NCI-H748 (cell line): ENCODE data around the gene LOC128125822.
"Not testable (repeated sequence)": the region's sequence is repeated elsewhere in the genome, so short reads cannot be mapped to it uniquely, and the experiment has no call there.

Experiments used
- DNase-seq: peaks from one replicate; lab custom pipeline; 2025; ENCODE audit not compliant: unreplicated experiment; lab: John Stamatoyannopoulos, UW

The LOC128125822 gene

DNA sequence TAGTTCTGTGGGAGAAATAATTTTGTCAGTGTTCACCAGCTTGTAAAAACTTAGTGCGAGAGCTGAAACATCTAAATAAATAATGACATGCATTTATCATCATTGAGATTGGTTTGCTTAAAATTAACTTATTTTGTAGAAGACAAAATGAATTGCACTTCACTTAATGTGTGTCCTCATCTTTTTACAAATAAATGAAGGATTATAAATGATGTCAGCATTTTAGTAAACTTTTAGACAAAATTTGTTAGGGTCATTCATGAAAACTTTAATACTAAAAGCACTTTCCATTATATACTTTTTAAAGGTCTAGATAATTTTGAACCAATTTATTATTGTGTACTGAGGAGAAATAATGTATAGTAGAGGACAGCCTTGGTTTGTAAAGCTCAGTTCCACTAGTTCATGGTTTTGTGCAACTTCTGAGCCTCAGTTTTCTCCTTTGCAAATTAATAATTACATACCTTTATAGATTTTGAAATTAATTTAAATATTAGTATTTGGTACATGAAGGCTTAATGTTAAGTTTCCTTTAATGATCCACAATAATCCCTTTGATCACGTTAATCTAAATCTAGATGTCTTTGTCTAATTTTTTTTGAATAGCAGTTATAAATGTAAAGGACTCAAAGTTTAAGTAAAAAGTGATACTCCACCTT lies 9.2 kb downstream of the LOC128125822 start:
- no peak for DNase-seq

DNA sequence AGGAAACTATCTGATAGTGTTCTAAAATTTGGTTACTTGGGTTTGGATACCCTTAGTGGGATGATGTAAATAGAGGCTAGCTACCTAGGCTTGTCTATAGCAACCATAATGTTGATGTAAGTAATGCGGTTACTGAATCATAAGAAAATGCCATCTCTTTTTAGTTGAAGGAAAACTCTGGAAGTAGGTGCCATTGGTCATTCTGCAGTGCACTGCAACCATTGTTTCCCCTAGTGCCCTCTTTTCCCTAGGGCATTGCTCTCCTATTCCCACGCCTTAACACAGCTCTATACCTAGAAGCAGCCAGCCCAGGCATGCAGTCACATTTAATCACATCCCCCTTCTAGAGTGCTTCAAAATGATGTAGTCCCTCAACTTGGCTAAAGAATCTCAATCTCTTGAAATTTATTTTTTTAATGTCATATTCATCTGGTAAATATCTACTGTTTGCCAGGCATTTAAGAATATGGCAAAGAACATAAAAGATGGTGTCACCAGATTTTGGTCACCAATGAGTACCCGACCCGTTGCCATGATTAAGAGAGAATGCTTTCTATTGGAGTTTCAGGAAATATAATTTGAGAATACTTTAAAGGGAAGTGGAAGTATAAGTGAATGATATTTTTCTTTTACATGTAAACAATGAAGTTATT lies 10.4 kb downstream of the LOC128125822 start:
- no peak for DNase-seq

DNA sequence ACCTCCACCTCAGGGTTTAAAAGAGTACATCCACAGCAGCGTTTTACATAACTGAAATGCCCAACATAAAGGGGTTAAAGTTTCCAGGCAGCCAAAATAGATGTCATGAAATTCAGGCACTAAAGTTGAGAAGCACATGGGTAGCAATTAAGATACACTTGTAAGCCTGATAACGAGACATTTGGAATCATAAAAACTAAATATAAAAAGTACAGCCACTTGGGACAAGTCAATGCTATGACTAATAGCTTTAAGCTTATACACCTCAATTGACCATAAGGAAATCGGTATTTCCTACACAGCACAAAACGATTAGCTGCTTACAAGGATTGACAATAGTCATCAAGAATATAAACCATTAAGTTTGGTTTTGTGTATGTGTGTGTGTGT lies 11.8 kb downstream of the LOC128125822 start:
- DNase-seq = no peak

DNA sequence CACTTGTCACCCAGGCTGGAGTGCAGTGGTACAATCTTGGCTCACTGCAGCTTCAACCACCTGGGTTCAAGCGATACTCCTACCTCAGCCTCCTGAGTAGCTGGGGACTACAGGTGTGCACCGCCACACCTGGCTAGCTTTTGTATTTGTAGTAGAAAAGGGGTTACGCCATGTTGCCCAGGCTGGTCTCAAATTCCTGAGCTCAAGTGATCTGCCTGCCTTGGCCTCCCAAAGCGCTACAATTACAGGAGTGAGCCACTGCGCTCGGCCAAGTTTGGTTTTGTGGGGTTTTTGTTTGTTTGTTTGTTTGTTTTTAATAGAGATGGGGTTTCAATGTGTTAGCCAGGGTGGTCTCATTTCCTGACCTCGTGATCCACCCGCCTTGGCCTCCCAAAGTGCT lies 12.3 kb downstream of the LOC128125822 start:
- DNase-seq = no peak

DNA sequence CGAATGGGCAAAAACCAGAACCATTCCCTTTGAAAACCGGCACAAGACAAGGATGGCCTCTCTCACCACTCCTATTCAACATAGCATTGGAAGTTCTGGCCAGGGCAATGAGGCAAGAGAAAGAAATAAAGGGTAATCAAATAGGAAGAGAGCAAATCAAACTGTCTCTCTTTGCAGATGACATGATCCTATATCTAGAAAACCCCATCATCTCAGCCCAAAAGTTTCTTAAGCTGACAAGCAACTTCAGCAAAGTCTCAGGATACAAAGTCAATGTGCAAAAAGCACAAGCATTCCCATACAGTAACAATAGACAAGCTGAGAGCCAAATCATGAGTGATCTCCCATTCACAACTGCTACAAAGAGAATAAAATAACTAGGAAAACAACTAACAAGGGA lies 13.4 kb downstream of the LOC128125822 start:
- DNase-seq = not testable (repeated sequence)

DNA sequence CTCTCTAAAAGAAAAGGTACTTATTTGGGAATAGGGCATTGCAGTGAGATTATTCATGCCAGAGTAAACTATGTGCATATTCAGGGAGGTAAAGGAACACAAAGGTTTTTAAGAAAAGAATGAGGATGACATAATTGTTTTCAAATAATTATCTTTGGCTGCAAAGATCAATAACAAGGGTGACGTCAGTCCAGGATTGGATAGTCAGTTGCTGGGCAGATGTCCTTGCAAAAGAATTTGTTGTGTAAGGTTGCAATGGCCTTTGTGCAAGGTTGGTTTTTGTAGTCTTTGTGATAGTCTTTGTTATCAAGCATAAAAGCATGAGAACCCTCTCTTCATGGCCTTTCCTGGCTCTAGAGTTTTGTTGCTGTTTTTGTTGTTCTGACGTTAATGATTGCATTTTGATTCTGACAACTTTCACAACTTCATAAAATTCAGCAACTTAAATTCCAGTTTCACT lies 17.7 kb downstream of the LOC128125822 start:
- peak; percentile 71 for DNase-seq

DNA sequence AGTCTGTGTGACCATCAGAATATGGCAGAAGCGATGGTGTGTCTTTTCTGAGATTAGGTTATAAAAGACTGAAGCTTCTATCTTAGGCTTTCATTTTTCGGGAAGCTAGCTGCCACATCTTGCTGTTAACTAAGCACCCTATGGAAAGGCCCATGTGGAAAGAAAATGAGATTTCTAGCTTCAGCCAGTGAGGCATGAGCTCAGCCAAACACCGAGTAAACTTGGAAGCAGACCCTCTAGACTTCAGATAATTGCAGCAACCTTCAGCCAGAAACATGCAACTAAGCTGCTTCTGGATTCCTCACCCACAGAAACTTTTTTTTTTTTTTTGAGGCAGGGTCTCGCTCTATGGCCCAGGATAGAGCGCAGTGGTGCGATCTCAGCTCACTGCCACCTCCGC lies 20.6 kb downstream of the LOC128125822 start:
- no peak for DNase-seq

DNA sequence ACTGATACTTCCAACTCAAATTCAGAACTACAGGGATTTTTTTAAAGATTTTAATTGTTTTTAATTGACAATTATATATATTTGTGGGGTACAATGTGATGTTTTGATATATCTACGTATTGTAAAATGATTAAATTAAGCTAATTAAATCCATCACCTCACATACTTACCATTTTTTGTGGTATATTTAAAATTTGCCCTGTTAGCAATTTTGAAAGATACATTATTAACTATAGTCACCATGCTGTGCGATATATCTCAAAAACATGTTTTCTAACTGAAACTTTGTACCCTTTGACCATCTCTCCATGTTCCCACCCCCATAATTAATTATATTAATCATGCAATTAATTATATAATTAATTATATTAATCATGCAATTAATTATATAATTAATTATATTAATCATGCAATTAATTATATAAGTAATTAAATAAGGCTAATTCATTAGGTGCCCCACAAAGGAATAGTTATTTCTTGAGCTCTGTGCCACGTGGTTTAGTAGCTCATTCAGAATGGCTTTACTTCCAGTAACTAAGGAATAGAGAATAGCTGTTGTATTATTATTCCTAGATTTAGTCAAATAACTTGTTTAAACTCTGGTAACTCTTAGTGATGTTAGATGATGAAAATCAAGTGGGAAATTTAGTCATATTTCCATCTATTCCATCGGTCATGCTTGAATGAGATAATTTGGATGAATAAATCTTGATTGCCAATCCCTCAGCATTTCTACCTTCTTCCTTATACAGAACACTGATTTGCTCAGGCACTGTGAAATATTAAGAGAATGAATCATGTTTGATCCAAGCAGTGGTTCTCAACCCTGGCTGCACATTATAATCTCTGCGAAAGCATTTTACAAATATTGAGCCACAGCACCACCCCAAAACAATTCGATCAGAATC lies 25.1 kb downstream of the LOC128125822 start:
- no peak for DNase-seq

DNA sequence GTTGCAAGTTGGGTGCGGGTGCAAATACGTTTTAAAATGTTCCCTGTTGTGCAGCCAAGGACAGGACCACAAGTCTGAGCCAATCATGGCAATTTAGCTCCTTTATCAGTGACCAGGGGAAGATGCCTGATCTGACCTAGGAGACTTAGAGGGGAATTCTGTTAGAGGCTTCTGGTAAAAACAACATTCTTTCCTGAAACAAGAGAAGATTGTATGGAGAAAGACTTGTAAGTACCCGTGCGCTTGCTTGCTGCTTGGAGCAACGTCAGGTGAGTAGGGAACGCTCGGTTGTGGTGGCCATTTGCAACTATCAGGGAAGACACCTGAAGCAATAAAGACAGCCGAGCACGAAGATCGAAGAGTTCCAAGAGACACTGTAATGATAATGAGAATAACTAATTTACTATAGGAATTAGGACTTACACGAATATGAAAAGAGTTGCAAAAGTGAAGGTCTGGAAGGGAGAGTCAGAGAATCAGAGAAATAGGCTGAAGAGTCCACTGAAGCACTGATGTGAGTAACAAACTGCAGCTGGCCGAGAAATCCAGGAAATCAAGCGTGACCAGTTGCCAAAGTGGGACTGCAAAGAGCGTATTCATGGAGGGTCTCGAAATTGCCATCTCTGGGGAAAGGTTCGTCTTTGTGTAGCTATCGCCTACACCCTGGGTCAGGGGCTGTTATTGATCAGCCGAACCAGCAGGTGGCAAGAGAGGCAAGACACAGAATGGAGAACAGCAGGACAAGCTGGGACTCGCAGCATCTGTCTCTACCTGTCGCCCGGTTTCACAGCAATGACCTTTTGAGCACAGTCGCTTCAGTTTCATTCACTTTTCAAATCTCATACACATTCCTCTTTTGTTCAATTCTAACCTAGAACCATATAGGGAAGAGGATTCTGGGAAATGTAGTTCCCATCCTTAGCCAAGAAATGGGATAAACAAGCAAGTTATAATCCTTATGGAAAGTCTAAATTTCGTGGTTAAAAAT lies 26.1 kb downstream of the LOC128125822 start:
- peak; percentile 97 for DNase-seq

DNA sequence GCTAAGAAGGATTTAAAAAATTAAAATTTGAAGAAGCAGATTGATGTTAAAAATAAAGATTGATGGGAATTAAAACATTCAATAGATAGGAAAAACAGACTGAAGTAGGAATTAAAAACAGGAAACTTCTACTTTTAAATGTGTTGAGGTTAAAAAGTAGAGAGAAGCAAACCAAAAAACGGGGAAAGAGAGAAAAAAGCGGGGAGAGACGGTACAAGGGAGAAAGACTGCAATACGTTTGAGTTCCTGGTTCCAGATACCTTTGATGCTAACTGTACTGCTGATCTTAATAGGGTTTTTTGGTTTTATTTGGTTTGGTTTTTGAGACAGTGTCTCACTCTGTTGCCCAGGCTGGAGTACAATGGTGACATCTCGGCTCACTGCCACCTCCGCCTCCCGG lies 27.0 kb downstream of the LOC128125822 start:
- DNase-seq = no peak

DNA sequence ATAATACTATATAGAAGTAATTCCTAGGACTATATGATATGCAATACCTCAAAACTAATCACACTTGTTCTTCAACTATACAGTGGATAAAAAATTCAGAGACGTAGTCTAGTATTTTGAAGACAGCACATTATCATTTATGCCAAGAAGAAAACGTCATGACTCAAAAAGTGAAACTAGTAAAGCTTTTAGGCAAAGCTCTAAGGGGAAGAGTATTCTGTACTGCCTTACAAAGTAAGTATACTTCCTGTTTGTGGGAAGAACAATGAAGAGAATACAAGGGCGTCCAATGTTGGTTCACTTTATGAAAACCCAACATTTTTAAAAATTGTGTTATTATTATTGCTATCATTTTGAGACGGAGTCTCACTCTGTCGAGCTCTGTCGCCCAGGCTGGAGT lies 27.9 kb downstream of the LOC128125822 start:
- no peak for DNase-seq

DNA sequence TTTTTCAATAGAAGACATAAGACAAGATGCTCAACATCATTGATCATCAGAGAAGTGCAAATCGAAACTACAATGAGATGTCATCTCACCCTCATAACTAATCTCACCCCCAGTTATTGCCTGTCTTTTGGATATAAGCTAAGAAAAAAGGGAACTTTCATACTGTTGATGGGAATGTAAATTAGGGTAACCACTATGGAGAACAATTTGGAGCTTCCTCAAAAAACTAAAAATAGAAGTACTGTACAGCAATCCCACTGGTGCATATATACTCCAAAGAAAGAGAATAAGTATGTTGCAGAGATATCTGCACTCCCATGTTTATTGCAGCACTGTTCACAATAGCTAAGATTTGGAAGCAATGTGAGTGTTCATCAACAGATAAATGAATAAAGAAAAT lies 37.0 kb downstream of the LOC128125822 start:
- no peak for DNase-seq

DNA sequence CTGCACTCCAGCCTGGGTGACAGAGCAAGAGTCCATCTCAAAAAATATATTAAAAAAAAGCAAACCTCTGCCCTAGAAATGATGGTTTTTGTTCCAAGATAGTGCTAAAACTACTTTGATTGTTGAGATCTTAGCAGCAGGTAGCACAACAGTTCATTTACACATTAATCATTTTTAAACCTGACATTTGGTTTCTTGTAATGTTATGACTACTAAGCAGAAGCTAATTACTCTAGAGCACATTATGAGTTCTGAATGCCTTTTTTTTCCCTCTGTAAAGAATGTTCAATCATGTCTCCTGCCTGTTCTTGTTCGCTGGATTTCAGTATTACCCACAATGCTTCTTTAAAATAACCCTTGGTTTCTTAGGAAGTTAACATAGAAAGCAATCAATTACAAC lies 38.7 kb downstream of the LOC128125822 start:
- DNase-seq = no peak

DNA sequence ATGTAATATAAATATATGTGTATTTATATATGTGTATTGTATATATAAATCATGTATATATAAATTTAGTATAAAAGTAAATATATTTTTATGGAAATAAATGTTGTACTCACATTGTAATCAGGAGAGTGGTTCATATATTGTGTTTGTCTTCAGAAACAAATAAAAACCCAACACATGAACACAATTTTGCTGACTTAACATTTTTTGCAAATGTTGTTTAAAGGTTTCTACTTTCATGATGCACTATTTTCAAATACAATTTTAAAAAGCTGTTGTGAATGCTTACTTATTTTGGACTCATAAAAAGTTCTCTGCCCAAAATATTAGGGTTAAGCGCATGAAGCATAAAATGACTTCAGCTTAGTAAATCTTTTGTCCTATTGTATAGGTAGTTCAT lies 39.3 kb downstream of the LOC128125822 start:
- DNase-seq = no peak

DNA sequence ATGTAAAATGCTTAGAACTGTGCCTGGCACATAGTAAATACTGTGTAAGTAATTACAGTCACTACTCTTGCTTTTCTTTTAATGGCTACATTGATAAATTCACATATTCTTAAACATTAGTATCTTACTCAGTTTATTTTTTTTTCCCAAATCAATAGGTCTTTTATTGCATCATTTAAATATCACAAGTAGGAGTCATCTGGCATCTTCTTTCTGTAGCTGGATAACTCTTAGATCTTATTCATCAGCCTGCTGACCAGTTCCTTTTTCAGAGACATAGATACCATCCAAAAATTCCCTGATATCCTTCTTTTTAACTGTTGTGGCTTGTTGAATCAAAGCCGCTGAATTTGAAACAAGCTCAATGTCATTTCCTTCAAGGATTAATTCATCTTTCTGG lies 43.3 kb downstream of the LOC128125822 start:
- DNase-seq = no peak
